ENCODE data around the gene ASPRV1. TPM values are rescaled to one million over a fixed set of nuclear protein-coding genes. Genes with fewer than 3 reads are reported as not detected.

The ASPRV1 gene
- total and polyA plus RNA-seq, 8 donors, result 0.73 to 4.2 (median 3.0) TPM

DNA sequence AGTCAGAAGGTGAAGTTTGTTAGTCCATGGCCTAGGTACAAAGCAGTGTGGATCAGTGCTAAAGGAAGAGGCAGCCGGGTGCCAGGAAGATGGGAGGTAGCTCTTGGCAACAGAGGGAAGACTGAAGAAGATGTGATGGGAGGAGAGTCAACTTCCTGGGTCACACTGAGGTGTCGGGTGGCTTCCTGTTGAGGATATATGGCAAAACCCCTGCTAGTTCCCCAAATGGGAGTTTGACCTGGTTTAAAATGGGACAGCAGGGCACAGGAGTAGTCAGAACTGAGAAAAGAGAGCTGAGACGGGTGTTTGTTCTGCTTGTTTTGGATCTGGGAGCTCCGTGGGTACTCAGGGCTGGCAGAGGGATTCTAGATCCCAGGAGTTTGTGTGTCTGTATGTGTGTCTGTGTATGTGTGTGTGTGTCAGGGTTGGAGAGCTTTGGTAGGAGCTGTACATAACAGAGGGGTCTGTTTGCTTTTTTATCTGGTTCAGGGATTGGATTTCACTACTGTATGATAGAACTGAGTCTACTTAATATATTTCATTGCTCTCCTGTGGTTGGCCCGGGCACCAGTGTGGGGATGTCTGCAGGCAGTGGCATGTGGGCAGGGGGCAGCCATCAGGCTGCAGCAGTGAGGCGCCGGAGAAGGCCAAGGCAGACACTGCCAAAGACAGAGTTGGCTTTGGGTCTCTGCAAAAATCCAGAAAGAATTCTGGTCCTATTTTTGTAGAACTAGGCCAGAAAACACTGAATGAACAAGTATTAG lies 29.4 kb downstream of the ASPRV1 start:
- peaks cover 6 to 95% of the 10 kb centered on the region in 2 donors for H3K4me1 ChIP-seq
- ATAC-seq (no peak), DNase-seq (no peak)
- H3K36me3 ChIP-seq, result peaks cover 0 to 50% of the 10 kb centered on the region in 2 donors
- no peaks in the 10 kb centered on the region for H3K9me3 ChIP-seq
- intact Hi-C loops (cut with DNase I), result no loop called here
- H3K27ac ChIP-seq, result peak overlapping the region in 1 of 2 donors; percentile 77
- no peak overlapping the region for H3K4me3 ChIP-seq
- TF ChIP-seq, protein P1, sequence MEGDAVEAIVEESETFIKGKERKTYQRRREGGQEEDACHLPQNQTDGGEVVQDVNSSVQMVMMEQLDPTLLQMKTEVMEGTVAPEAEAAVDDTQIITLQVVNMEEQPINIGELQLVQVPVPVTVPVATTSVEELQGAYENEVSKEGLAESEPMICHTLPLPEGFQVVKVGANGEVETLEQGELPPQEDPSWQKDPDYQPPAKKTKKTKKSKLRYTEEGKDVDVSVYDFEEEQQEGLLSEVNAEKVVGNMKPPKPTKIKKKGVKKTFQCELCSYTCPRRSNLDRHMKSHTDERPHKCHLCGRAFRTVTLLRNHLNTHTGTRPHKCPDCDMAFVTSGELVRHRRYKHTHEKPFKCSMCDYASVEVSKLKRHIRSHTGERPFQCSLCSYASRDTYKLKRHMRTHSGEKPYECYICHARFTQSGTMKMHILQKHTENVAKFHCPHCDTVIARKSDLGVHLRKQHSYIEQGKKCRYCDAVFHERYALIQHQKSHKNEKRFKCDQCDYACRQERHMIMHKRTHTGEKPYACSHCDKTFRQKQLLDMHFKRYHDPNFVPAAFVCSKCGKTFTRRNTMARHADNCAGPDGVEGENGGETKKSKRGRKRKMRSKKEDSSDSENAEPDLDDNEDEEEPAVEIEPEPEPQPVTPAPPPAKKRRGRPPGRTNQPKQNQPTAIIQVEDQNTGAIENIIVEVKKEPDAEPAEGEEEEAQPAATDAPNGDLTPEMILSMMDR (IDR thresholded peaks at IDR 0.05), result no peak
- H3K27me3 ChIP-seq, result no peaks in the 10 kb centered on the region

DNA sequence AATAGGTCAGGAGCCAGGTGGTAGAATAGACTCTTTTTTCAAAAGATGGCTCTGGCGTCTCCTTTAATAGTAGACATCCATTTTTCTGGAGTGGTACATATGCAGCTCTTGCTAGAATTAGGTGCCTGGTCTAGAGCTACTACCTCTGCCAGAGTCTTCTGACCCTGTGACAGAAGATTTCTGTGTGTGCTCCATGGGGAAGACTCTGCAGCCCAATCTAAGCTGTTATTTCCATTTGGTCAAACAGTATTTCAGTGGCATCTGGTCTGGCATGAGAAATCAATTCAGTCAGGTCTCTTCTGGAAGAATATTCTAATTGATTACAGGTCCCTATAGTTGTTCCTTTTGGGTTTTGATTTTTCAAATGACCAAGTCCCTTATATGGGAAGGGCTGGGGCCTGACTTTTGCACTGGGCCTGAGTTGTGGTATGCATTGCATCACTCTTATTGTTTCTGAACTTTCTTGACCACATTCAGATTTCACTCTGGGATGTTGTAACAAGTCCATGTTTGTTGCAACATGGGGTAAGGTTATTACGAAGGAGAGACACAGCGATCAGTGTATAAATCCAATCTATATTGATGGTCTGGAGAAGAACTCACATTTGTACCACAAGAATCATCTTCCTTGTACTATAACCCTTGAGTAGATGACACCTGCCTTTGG lies 34.4 kb downstream of the ASPRV1 start:
- H3K27ac ChIP-seq, result peak overlapping the region in 1 of 2 donors; percentile 45
- H3K4me3 ChIP-seq, result peak overlapping the region in 1 of 2 donors; percentile 8
- H3K36me3 ChIP-seq, result peaks cover 0 to 59% of the 10 kb centered on the region in 2 donors
- H3K9me3 ChIP-seq, result no peaks in the 10 kb centered on the region
- peaks cover 0 to 94% of the 10 kb centered on the region in 2 donors for H3K4me1 ChIP-seq
- intact Hi-C loops (cut with DNase I), result no loop called here
- ATAC-seq, result peak; percentile 53
- TF ChIP-seq, protein P1 (IDR thresholded peaks at IDR 0.05), result no peak
- DNase-seq, result no peak
- no peaks in the 10 kb centered on the region for H3K27me3 ChIP-seq

DNA sequence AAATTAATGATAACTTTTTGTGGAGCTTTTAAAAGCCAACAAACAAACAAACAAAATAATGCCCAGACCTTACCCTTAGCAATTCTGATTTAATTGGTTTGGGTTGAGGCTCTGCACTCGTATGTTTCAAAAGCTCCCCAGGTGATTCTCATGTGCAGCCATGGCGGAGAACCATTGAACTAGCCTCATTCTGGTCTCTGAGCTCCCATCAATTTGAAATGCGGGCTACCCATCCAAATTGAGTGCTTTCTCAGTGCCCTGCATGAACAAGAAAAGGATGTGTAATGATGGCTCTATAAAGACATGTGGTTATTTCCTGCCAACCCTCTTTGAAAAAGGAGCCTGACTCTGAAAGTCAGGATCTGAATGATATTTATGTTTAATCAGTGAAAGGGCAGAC lies 38.3 kb downstream of the ASPRV1 start:
- H3K36me3 ChIP-seq, result peaks cover 0 to 65% of the 10 kb centered on the region in 2 donors
- no peak for DNase-seq
- peaks cover under 1 to 95% of the 10 kb centered on the region in 2 donors for H3K4me1 ChIP-seq
- TF ChIP-seq, protein P1 (IDR thresholded peaks at IDR 0.05), result no peak
- no peaks in the 10 kb centered on the region for H3K27me3 ChIP-seq
- no peak for ATAC-seq
- H3K27ac ChIP-seq, result no peak overlapping the region
- intact Hi-C loops (cut with DNase I), result no loop called here
- H3K4me3 ChIP-seq, result no peak overlapping the region
- H3K9me3 ChIP-seq, result no peaks in the 10 kb centered on the region

DNA sequence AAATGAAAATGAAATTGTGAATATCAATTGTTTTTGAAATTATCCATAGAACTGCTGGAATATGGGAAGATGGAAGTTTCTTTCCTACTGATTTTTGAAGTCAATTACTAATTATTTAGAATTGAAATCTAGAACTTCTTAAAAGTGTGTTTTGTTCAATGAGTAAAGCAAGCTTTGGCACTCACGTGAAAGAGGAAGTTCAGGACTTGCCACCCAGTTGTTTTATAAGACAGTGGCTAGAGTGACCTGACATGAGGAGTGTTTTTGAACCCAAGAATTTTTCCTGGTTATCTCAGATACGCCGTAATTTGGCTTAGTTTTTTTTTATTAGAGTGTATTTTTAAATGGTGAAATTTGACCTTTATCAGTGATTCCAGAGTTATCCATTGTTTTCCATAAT lies 43.0 kb downstream of the ASPRV1 start:
- no peaks in the 10 kb centered on the region for H3K27me3 ChIP-seq
- TF ChIP-seq, protein P1 (IDR thresholded peaks at IDR 0.05), result no peak
- ATAC-seq (no peak), DNase-seq (no peak)
- no peaks in the 10 kb centered on the region for H3K9me3 ChIP-seq
- H3K27ac ChIP-seq, result peak overlapping the region; percentile 55 to 98
- intact Hi-C loops (cut with DNase I), result loop anchor here in 1 of 2 donors (10.0 kb wide), 1 partner anchor 166 kb away; the partner anchor contains the start of gene PCBP1
- H3K36me3 ChIP-seq, result peaks cover 0 to 62% of the 10 kb centered on the region in 2 donors
- H3K4me1 ChIP-seq, result peaks cover 12 to 82% of the 10 kb centered on the region in 2 donors
- peak overlapping the region in 1 of 2 donors; percentile 90 for H3K4me3 ChIP-seq

DNA sequence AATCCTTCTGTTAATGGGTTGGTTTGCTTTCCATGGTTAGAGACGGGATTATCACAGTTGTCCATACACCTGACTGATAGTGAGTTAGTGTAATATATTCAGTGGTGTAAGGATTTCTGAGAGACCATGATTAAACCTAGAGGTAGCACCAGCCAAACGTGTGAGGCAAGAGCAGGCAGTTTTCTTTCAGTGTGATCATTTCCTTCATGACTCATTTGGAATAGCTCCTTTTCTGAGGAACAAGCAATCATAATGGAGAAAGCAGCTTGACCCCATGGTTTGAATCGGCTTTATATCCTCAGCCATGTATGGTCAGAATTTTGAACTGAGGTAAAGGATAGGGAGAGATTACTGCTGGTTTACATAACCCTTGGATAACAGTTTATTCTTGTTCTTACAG lies 43.6 kb downstream of the ASPRV1 start:
- Histone ChIP-seq H3K27ac (peak overlapping the region; percentile 55 to 98), H3K4me3 (peak overlapping the region in 1 of 2 donors; percentile 90), H3K9me3 (no peaks in the 10 kb centered on the region), H3K27me3 (no peaks in the 10 kb centered on the region), H3K4me1 (peaks cover 12 to 82% of the 10 kb centered on the region in 2 donors), H3K36me3 (peaks cover 0 to 57% of the 10 kb centered on the region in 2 donors)
- TF ChIP-seq, protein P1 (IDR thresholded peaks at IDR 0.05), result no peak
- DNase-seq (no peak), ATAC-seq (no peak)
- intact Hi-C loops (cut with DNase I), result loop anchor here in 1 of 2 donors (10.0 kb wide), 1 partner anchor 167 kb away; the partner anchor contains the start of gene PCBP1

All from left lung (tissue), 10 donors.